PC-3 (cell line): ENCODE data around the gene USHBP1. TPM values are rescaled to one million over a fixed set of nuclear protein-coding genes. Genes with fewer than 3 reads are reported as not detected.
A peak's percentile ranks its signal among the peaks of the same experiment; 100 is the strongest.

Experiments used
- ATAC-seq: fragments of 200-7000 bp; cut with Tn5 transposase; 2 replicates; pipeline ENCODE4 v1.9.1; 2020; ENCODE audit warnings: mild to moderate bottlenecking, moderate library complexity
- BruUV-seq: library from RNA; stranded (reverse); fragments of 400-500 nt; replicated peaks from 2 replicates; lab custom pipeline; 2021; lab: Mats Ljungman, UMichigan
- CTCF ChIA-PET: fragments of 300-600 bp; sonication (Branson Sonifier 250); formaldehyde crosslinking; loops from one replicate; lab custom pipeline; 2022; ENCODE audit warnings: antibody characterized with exemption; lab: Charles Lee
- POLR2A ChIA-PET: fragments of 300-600 bp; sonication (Branson Sonifier 250); formaldehyde crosslinking; loops from one replicate; lab custom pipeline; 2022; ENCODE audit warnings: antibody characterized with exemption; ENCODE audit not compliant: unreplicated experiment; lab: Charles Lee
- DNase-seq: peaks from one replicate; pipeline ENCODE4 v3.0.0-alpha.2; 2015
- H2AFZ ChIP-seq: fragments of 300-600 bp; sonication (generic); 2 replicates; pipeline ENCODE4 v1.6.0; 2016; ENCODE audit warnings: antibody characterized with exemption, low read length
- H3F3A ChIP-seq: fragments of 300-600 bp; sonication (generic); one replicate; pipeline ENCODE4 v1.6.0; 2017; ENCODE audit warnings: antibody characterized with exemption, low read length, control low read depth, mild to moderate bottlenecking; ENCODE audit not compliant: unreplicated experiment
- H3K27ac ChIP-seq: fragments of 300-600 bp; sonication (generic); 2 replicates; pipeline ENCODE4 v1.5.1; 2016; ENCODE audit warnings: mild to moderate bottlenecking, low read length
- H3K27me3 ChIP-seq: fragments of 300-600 bp; sonication (generic); 2 replicates; pipeline ENCODE4 v1.6.1; 2016; ENCODE audit warnings: low read length, mixed read lengths
- H3K36me3 ChIP-seq: fragments of 300-600 bp; sonication (generic); 2 replicates; pipeline ENCODE4 v1.6.1; 2016; ENCODE audit warnings: low read depth, mixed run types, low read length, mixed read lengths
- H3K4me1 ChIP-seq: fragments of 300-600 bp; sonication (generic); 2 replicates; pipeline ENCODE4 v1.5.1; 2016; ENCODE audit warnings: low read length; ENCODE audit not compliant: insufficient read depth
- H3K4me2 ChIP-seq: fragments of 300-600 bp; sonication (generic); 2 replicates; pipeline ENCODE4 v1.6.0; 2016; ENCODE audit warnings: low read length
- H3K4me3 ChIP-seq: fragments of 300-600 bp; sonication (generic); 2 replicates; pipeline ENCODE4 v1.5.1; 2016; ENCODE audit warnings: mild to moderate bottlenecking, low read length, mixed read lengths
- H3K79me2 ChIP-seq: fragments of 300-600 bp; sonication (generic); 2 replicates; pipeline ENCODE4 v1.6.1; 2017; ENCODE audit warnings: low read length, mixed read lengths
- H3K9ac ChIP-seq: fragments of 300-600 bp; sonication (generic); 2 replicates; pipeline ENCODE4 v1.6.0; 2016; ENCODE audit warnings: mild to moderate bottlenecking, low read length
- H3K9me2 ChIP-seq: fragments of 300-600 bp; sonication (generic); replicated peaks from 2 replicates; pipeline ENCODE4 v1.6.1; 2016; ENCODE audit warnings: mixed run types, low read length, mixed read lengths
- H3K9me3 ChIP-seq: fragments of 300-600 bp; sonication (generic); 2 replicates; pipeline ENCODE4 v1.6.1; 2016; ENCODE audit warnings: low read length, mixed read lengths
- H4K20me1 ChIP-seq: fragments of 300-600 bp; sonication (generic); 2 replicates; pipeline ENCODE4 v1.6.1; 2016; ENCODE audit warnings: low read length, mixed read lengths
- CTCF ChIP-seq: fragments of 300-600 bp; sonication (generic); conservative IDR thresholded peaks from 2 replicates; pipeline ENCODE4 v1.5.1; 2017; ENCODE audit warnings: antibody characterized with exemption, low read depth, mild to moderate bottlenecking, low read length
- EZH2 ChIP-seq: fragments of 300-600 bp; sonication (generic); IDR thresholded peaks from one replicate; pipeline ENCODE4 v1.6.1; 2017; ENCODE audit warnings: antibody characterized with exemption, mild to moderate bottlenecking, low read length; ENCODE audit not compliant: unreplicated experiment
- EZH2phosphoT487 ChIP-seq: fragments of 300-600 bp; sonication (generic); IDR thresholded peaks from 2 replicates; pipeline ENCODE4 v1.6.1; 2018; ENCODE audit warnings: mild to moderate bottlenecking, antibody characterized with exemption, low read length, borderline replicate concordance
- intact Hi-C: fragments of 100-400 bp; cut with micrococcal nuclease; formaldehyde crosslinking; loops from 2 replicates; pipeline ENCODE4 v1.9.0; 2023
- total RNA-seq: library from RNA; depleted of rRNA; stranded (reverse); fragments of >200 nt; gene quantifications from 2 replicates; pipeline ENCODE4 v1.2.3, GENCODE V29; 2014

Gene USHBP1
- total RNA-seq, 1 experiment from 2014 or later = not detected

GRCh38 chr19:17227798-17228367 lies 36.7 kb downstream of the USHBP1 start:
- Histone ChIP-seq H3K36me3 (peaks cover 11% of the 10 kb centered on the region; the same call in 1 of the 2 replicates), H3K27ac (no peak overlapping the region), H3K9me2 (no peaks in the 10 kb centered on the region), H3K9me3 (no peaks in the 10 kb centered on the region), H3F3A (no peaks in the 10 kb centered on the region), H3K27me3 (no peaks in the 10 kb centered on the region), H3K79me2 (0 out of 2 replicates have a peak, but pooled peaks cover 6% of the 10 kb centered on the region), H3K4me1 (no peaks in the 10 kb centered on the region; the same call in 1 of the 2 replicates), H3K4me3 (no peak overlapping the region), H2AFZ (no peak overlapping the region), H3K4me2 (no peak overlapping the region), H3K9ac (no peak overlapping the region), H4K20me1 (no peaks in the 10 kb centered on the region)
- POLR2A ChIA-PET = no interaction called here
- TF ChIP-seq EZH2phosphoT487 (no peak), EZH2 (no peak), CTCF (no peak)
- BruUV-seq = no TSS peak
- ATAC-seq = no peak
- intact Hi-C loops = no loop called here
- CTCF ChIA-PET = no interaction called here
- DNase-seq = no peak

DNA sequence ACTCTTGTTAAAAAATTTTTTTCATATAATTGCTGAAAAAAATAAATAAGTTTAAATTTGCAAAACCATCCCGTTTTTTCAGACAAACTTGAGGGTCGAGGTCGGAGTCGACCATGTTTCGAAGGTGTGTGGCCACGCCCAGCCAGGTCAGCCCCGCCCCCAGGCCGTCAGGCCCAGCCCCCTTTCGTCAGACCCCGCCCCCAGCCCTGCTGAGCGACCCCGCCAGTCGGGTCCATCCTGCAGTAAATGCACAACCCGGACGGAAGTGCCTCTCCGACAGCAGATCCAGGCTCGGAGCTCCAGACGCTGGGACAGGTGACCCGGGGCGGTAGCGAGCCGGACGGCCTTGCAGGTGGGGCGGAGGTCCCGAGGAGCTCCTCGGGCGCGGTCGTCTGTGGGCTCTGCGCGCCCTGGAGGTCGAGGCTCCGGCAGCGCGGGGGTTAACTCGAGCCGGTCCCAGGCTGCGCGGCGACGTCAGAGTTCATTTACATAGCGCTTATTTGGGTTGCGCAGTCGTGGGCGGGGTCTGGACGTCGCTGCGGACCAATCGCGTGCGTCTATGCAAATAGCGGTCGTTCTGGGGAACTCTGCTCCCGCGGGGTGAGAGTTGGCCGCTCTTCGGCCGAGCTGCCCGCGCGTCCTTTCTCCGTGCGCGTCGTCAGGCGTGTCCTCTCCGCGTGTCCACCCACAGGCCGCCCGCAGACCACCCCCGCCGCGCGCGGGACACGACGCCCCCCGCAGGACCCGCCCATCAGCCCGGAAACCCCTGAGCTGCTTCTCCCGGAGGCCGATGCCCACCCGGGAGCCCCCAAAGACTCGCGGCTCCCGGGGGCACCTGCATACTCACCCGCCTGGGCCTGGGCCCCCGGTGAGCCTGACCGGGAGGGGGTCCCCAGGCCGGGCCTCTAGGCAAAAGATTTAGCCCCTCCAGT lies 38.3 kb downstream of the USHBP1 start, which contains the start of gene OCEL1:
Gene OCEL1 (plus strand): TSS at position 225 of the 932 bp plus-strand sequence. CDS start 22 bp downstream, at position 247.
- no TSS peak for BruUV-seq
- H3F3A ChIP-seq = no peaks in the 10 kb centered on the region
- peak within 1 kb of the TSS; percentile 83 for H3K4me3 ChIP-seq
- TF ChIP-seq CTCF (no peak), EZH2phosphoT487 (no peak), EZH2 (no peak)
- intact Hi-C loops = no loop called here
- no peaks in the 10 kb centered on the region for H3K9me3 ChIP-seq
- no peaks in the 10 kb centered on the region for H3K27me3 ChIP-seq
- peak; percentile 98 for DNase-seq
- no peaks in the 10 kb centered on the region for H3K9me2 ChIP-seq
- H3K27ac ChIP-seq = peak within 1 kb of the TSS; percentile 59
- no peaks in the 10 kb centered on the region for H4K20me1 ChIP-seq
- ChIA-PET CTCF (interaction anchor here (1.3 kb wide), 1 partner anchor 11 kb away, joined by 5 read pairs; the partner anchor contains the start of gene USE1), POLR2A (interaction anchor here (0.5 to 0.7 kb wide), 3 partner anchors 11 to 527 kb away, joined by 3 to 12 read pairs (median 3); partner anchors contain the start of gene USE1)
- no peaks in the 10 kb centered on the region; the same call in 1 of the 2 replicates for H3K4me1 ChIP-seq
- peak within 1 kb of the TSS; percentile 98 for H2AFZ ChIP-seq
- peak; percentile 95 for ATAC-seq
- peak within 1 kb of the TSS; percentile 89 for H3K4me2 ChIP-seq
- H3K36me3 ChIP-seq = peaks cover 5% of the 10 kb centered on the region; the same call in 1 of the 2 replicates
- H3K79me2 ChIP-seq = 0 out of 2 replicates have a peak, but pooled peaks cover 6% of the 10 kb centered on the region
- peak within 1 kb of the TSS; percentile 81 for H3K9ac ChIP-seq
